Thymus (tissue), 11 donors: ENCODE data around the gene GPR21. TPM values are rescaled to one million over a fixed set of nuclear protein-coding genes. Genes with fewer than 3 reads are reported as not detected.

Experiments
- DNase-seq, 9 donors: peaks; one replicate each; pipeline ENCODE4 v3.0.0-alpha.2; 2013; ENCODE audit warnings: low spot score in 9 of 9, low read depth in 6 of 9, missing footprints in 1 of 9
- H3K27ac ChIP-seq, 2 donors: one replicate each; pipeline ENCODE4 v1.5.1; 2013; ENCODE audit warnings: control low read depth in 1 of 2, low read depth in 1 of 2, low read length in 1 of 2, mild to moderate bottlenecking in 1 of 2, moderate library complexity in 1 of 2
- H3K27me3 ChIP-seq, 2 donors: one replicate each; pipeline ENCODE4 v1.5.1; 2013; ENCODE audit warnings: low read length in 1 of 2; ENCODE audit not compliant: control insufficient read depth in 2 of 2, insufficient read depth in 1 of 2
- H3K36me3 ChIP-seq, 2 donors: one replicate each; pipeline ENCODE4 v1.5.1; 2013; ENCODE audit warnings: low read length in 1 of 2, mild to moderate bottlenecking in 1 of 2, moderate library complexity in 1 of 2; ENCODE audit not compliant: control insufficient read depth in 2 of 2, insufficient read depth in 2 of 2
- H3K4me1 ChIP-seq, 2 donors: one replicate each; pipeline ENCODE4 v1.5.1; 2013; ENCODE audit warnings: low read length in 2 of 2; ENCODE audit not compliant: control insufficient read depth in 2 of 2, insufficient read depth in 2 of 2
- H3K4me3 ChIP-seq, 2 donors: one replicate each; pipeline ENCODE4 v1.5.1; 2013; ENCODE audit warnings: low read length in 2 of 2, control low read depth in 1 of 2, mild to moderate bottlenecking in 1 of 2
- H3K9me3 ChIP-seq, 2 donors: one replicate each; pipeline ENCODE4 v1.5.1; 2013; ENCODE audit warnings: low read length in 1 of 2, mild to moderate bottlenecking in 1 of 2; ENCODE audit not compliant: control insufficient read depth in 2 of 2, insufficient read depth in 1 of 2
- WGBS: extraction: QIAGEN DNeasy Blood & Tissue Kit; methylation state at CpG from one replicate; pipeline ENCODE4 v1.1.7; 2013; 5-methylcytosine and 5-hydroxymethylcytosine counted together
- polyA plus RNA-seq: library from polyadenylated mRNA; stranded (reverse); fragments of 200-250 nt; gene quantifications from one replicate; pipeline ENCODE4 v1.2.3, GENCODE V29; 2013
- total RNA-seq: library from RNA; stranded (reverse); fragments of 120-200 nt; gene quantifications from one replicate; pipeline ENCODE4 v1.2.4, GENCODE V29; 2013
- donor health status: healthy.

Gene GPR21
- total and polyA plus RNA-seq, 2 donors, result 0.07 TPM; not detected in 1

GRCh38 chr9:123002754-123003153 lies 30.7 kb upstream of the GPR21 start:
- Histone ChIP-seq H3K27me3 (no peaks in the 10 kb centered on the region), H3K4me3 (no peak overlapping the region), H3K36me3 (peaks cover 6 to 24% of the 10 kb centered on the region in 2 donors), H3K9me3 (no peaks in the 10 kb centered on the region), H3K27ac (no peak overlapping the region), H3K4me1 (no peaks in the 10 kb centered on the region)
- WGBS, result 39% methylated on average over 5 of the region's 5 CpGs
- no peak for DNase-seq

- WGBS, result 97% methylated on average over 2 of the region's 2 CpGs
- Histone ChIP-seq H3K36me3 (peaks cover 6 to 21% of the 10 kb centered on the region in 2 donors), H3K9me3 (no peaks in the 10 kb centered on the region), H3K27me3 (no peaks in the 10 kb centered on the region), H3K4me3 (no peak overlapping the region), H3K4me1 (no peaks in the 10 kb centered on the region), H3K27ac (no peak overlapping the region)
- no peak for DNase-seq
Observed at GRCh38 chr9:123003466-123003865, 30.0 kb upstream of the GPR21 start.

- Histone ChIP-seq H3K9me3 (no peaks in the 10 kb centered on the region), H3K27ac (no peak overlapping the region), H3K4me1 (no peaks in the 10 kb centered on the region), H3K4me3 (no peak overlapping the region), H3K27me3 (no peaks in the 10 kb centered on the region), H3K36me3 (peaks cover 2 to 12% of the 10 kb centered on the region in 2 donors)
- WGBS, result 97% methylated on average over 1 of the region's 1 CpG
- no peak for DNase-seq
Observed at GRCh38 chr9:123005964-123006363, 27.5 kb upstream of the GPR21 start.

- DNase-seq, result no peak
- 89% methylated on average over 5 of the region's 5 CpGs for WGBS
- H3K9me3 ChIP-seq, result no peaks in the 10 kb centered on the region
- peaks cover 2 to 17% of the 10 kb centered on the region in 2 donors for H3K36me3 ChIP-seq
- H3K27me3 ChIP-seq, result no peaks in the 10 kb centered on the region
- H3K4me3 ChIP-seq, result no peak overlapping the region
- H3K27ac ChIP-seq, result no peak overlapping the region
- H3K4me1 ChIP-seq, result no peaks in the 10 kb centered on the region
Observed at GRCh38 chr9:123007269-123007668, 26.2 kb upstream of the GPR21 start.

GRCh38 chr9:123008909-123009308 lies 24.6 kb upstream of the GPR21 start:
- H3K36me3 ChIP-seq, result peaks cover 6 to 23% of the 10 kb centered on the region in 2 donors
- DNase-seq, result no peak
- no peaks in the 10 kb centered on the region for H3K27me3 ChIP-seq
- no peak overlapping the region for H3K27ac ChIP-seq
- no peaks in the 10 kb centered on the region for H3K4me1 ChIP-seq
- no peaks in the 10 kb centered on the region for H3K9me3 ChIP-seq
- no peak overlapping the region for H3K4me3 ChIP-seq

- no peaks in the 10 kb centered on the region for H3K4me1 ChIP-seq
- no peak for DNase-seq
- H3K4me3 ChIP-seq, result no peak overlapping the region
- no peaks in the 10 kb centered on the region for H3K27me3 ChIP-seq
- peaks cover 6 to 35% of the 10 kb centered on the region in 2 donors for H3K36me3 ChIP-seq
- no peak overlapping the region for H3K27ac ChIP-seq
- H3K9me3 ChIP-seq, result no peaks in the 10 kb centered on the region
- WGBS, result 98% methylated on average over 3 of the region's 3 CpGs
Observed at GRCh38 chr9:123011380-123011779, 22.1 kb upstream of the GPR21 start.

GRCh38 chr9:123011878-123012528 lies 21.5 kb upstream of the GPR21 start:
- Histone ChIP-seq H3K36me3 (peaks cover 5 to 37% of the 10 kb centered on the region in 2 donors), H3K4me1 (no peaks in the 10 kb centered on the region), H3K4me3 (no peak overlapping the region), H3K9me3 (no peaks in the 10 kb centered on the region), H3K27ac (no peak overlapping the region), H3K27me3 (no peaks in the 10 kb centered on the region)
- WGBS, result 98% methylated on average over 3 of the region's 3 CpGs
- no peak for DNase-seq

- no peaks in the 10 kb centered on the region for H3K27me3 ChIP-seq
- peaks cover 6 to 35% of the 10 kb centered on the region in 2 donors for H3K36me3 ChIP-seq
- H3K9me3 ChIP-seq, result no peaks in the 10 kb centered on the region
- no peak overlapping the region for H3K27ac ChIP-seq
- 99% methylated on average over 1 of the region's 1 CpG for WGBS
- H3K4me1 ChIP-seq, result no peaks in the 10 kb centered on the region
- no peak for DNase-seq
- no peak overlapping the region for H3K4me3 ChIP-seq
Observed at GRCh38 chr9:123016631-123017030, 16.8 kb upstream of the GPR21 start.

- Histone ChIP-seq H3K4me1 (no peaks in the 10 kb centered on the region), H3K27me3 (no peaks in the 10 kb centered on the region), H3K27ac (no peak overlapping the region), H3K4me3 (no peak overlapping the region), H3K9me3 (no peaks in the 10 kb centered on the region), H3K36me3 (peaks cover 3 to 15% of the 10 kb centered on the region in 2 donors)
- DNase-seq, result no peak
- 65% methylated on average over 2 of the region's 2 CpGs for WGBS
Observed at GRCh38 chr9:123020796-123021195, 12.7 kb upstream of the GPR21 start.
